C4-2B (cell line): ENCODE data around the gene TMTC4.

Experiments used
- CTCF ChIP-seq: fragments of 450-650 bp; conservative IDR thresholded peaks from 2 replicates; pipeline ENCODE4 v1.5.1; 2017; ENCODE audit warnings: mild to moderate bottlenecking
- ZFX ChIP-seq: fragments of 450-650 bp; IDR thresholded peaks from 2 replicates; pipeline ENCODE4 v1.6.1; 2017

- TF ChIP-seq CTCF (no peak), ZFX (no peak)
Measured at GRCh38 chr13:100673376-100673712, 1.3 kb downstream of the TMTC4 start.
